HepG2 (cell line): ENCODE results near the gene CKS2. TPM values are rescaled to one million over a fixed set of nuclear protein-coding genes. Genes with fewer than 3 reads are reported as not detected.
A peak's percentile ranks its signal among the peaks of the same experiment; 100 is the strongest.

Experiments used
- ATF7-NPFF ChIP-seq: sonication (generic); formaldehyde crosslinking; IDR thresholded peaks from 2 replicates; pipeline ENCODE4 v1.8.1; 2023; ENCODE audit warnings: mild to moderate bottlenecking, low read depth, missing genetic modification reagents, moderate library complexity
- BHLHE40 ChIP-seq: IDR thresholded peaks from 2 replicates; pipeline ENCODE4 v1.6.1; 2011; ENCODE audit warnings: low read length, improper control_type of control experiment
- ELF1 ChIP-seq: sonication (generic); formaldehyde crosslinking; IDR thresholded peaks from 2 replicates; pipeline ENCODE4 v1.4.0; 2020; ENCODE audit warnings: missing genetic modification reagents
- FOXM1 ChIP-seq: sonication (generic); formaldehyde crosslinking; IDR thresholded peaks from 2 replicates; pipeline ENCODE4 v1.5.0; 2020; ENCODE audit warnings: missing genetic modification reagents
- HOMEZ ChIP-seq: IDR thresholded peaks from 2 replicates; pipeline ENCODE4 v1.6.1; 2016; ENCODE audit warnings: low read depth
- IRX3 ChIP-seq: sonication (generic); formaldehyde crosslinking; IDR thresholded peaks from 2 replicates; pipeline ENCODE4 v1.8.1; 2023; ENCODE audit warnings: mild to moderate bottlenecking, low read depth, missing genetic modification reagents, borderline replicate concordance
- KDM4B ChIP-seq: sonication (generic); formaldehyde crosslinking; IDR thresholded peaks from 2 replicates; pipeline ENCODE4 v1.4.0; 2020; ENCODE audit warnings: missing genetic modification reagents
- KDM5A ChIP-seq: fragments of 200-600 bp; sonication (generic); IDR thresholded peaks from 2 replicates; pipeline ENCODE4 v1.7.0; 2018; ENCODE audit warnings: antibody characterized with exemption, mild to moderate bottlenecking, low read length, borderline replicate concordance
- MTF1 ChIP-seq: sonication (generic); formaldehyde crosslinking; IDR thresholded peaks from 2 replicates; pipeline ENCODE4 v1.5.0; 2020; ENCODE audit warnings: missing genetic modification reagents
- NFKB2 ChIP-seq: sonication (generic); formaldehyde crosslinking; IDR thresholded peaks from 2 replicates; pipeline ENCODE4 v1.4.0; 2020; ENCODE audit warnings: missing genetic modification reagents, borderline replicate concordance
- PHB2 ChIP-seq: fragments of 450-650 bp; IDR thresholded peaks from 2 replicates; pipeline ENCODE4 v1.6.1; 2018; ENCODE audit not compliant: partially characterized antibody
- RARG ChIP-seq: sonication (generic); formaldehyde crosslinking; IDR thresholded peaks from 2 replicates; pipeline ENCODE4 v1.4.0; 2020; ENCODE audit warnings: low read depth, mild to moderate bottlenecking, missing genetic modification reagents
- SETDB1 ChIP-seq: sonication (generic); formaldehyde crosslinking; IDR thresholded peaks from 2 replicates; pipeline ENCODE4 v1.5.1; 2020; ENCODE audit warnings: missing genetic modification reagents, mild to moderate bottlenecking, borderline replicate concordance
- THAP11 ChIP-seq: IDR thresholded peaks from 2 replicates; pipeline ENCODE4 v1.6.1; 2016; ENCODE audit warnings: missing biosample characterization, missing genetic modification reagents
- ZNF234 ChIP-seq: sonication (generic); formaldehyde crosslinking; conservative IDR thresholded peaks from 2 replicates; pipeline ENCODE4 v1.5.1; 2020; ENCODE audit warnings: mild to moderate bottlenecking, missing genetic modification reagents
- ZNF260 ChIP-seq: sonication (generic); formaldehyde crosslinking; IDR thresholded peaks from 2 replicates; pipeline ENCODE4 v1.4.0; 2020; ENCODE audit warnings: missing genetic modification reagents, low read depth, mild to moderate bottlenecking, borderline replicate concordance
- ZNF275 ChIP-seq: sonication (generic); formaldehyde crosslinking; IDR thresholded peaks from 2 replicates; pipeline ENCODE4 v1.8.0; 2022; ENCODE audit warnings: missing genetic modification reagents, mild to moderate bottlenecking, inconsistent platforms, borderline replicate concordance
- ZNF331 ChIP-seq: sonication (generic); formaldehyde crosslinking; IDR thresholded peaks from 2 replicates; pipeline ENCODE4 v1.4.0; 2020; ENCODE audit warnings: missing genetic modification reagents
- ZNF451 ChIP-seq: sonication (generic); formaldehyde crosslinking; IDR thresholded peaks from 2 replicates; pipeline ENCODE4 v1.5.0; 2020; ENCODE audit warnings: mild to moderate bottlenecking, missing genetic modification reagents
- ZNF503 ChIP-seq: sonication (generic); formaldehyde crosslinking; IDR thresholded peaks from 2 replicates; pipeline ENCODE4 v1.4.0; 2020; ENCODE audit warnings: missing genetic modification reagents
- ZNF550 ChIP-seq: sonication (generic); formaldehyde crosslinking; IDR thresholded peaks from 2 replicates; pipeline ENCODE4 v1.4.0; 2020; ENCODE audit warnings: mild to moderate bottlenecking, missing genetic modification reagents, borderline replicate concordance
- ZNF572 ChIP-seq: sonication (generic); formaldehyde crosslinking; IDR thresholded peaks from 2 replicates; pipeline ENCODE4 v1.5.1; 2020; ENCODE audit warnings: mild to moderate bottlenecking, missing genetic modification reagents
- ZSCAN9 ChIP-seq: IDR thresholded peaks from 2 replicates; pipeline ENCODE4 v1.6.1; 2016; ENCODE audit warnings: borderline replicate concordance
- polyA plus RNA-seq, 8 experiments: library from polyadenylated mRNA; depleted of rRNA in 3 of 8; stranded (reverse) in 7 of 8; unstranded in 1 of 8; fragments of >200 nt; fragmentation: Illumina TruSeq in 4 of 8; extraction: Trizol in 4 of 8; gene quantifications; 2 replicates each; pipeline versions ENCODE4 v1.2.1 to v1.2.3, GENCODE V29; 2011 to 2016; ENCODE audit warnings: low read depth in 4 of 8, missing spikeins in 1 of 8, mixed read lengths in 1 of 8; ENCODE audit not compliant: insufficient read depth in 1 of 8
- total RNA-seq, 5 experiments: library from RNA; depleted of rRNA; stranded (reverse); fragments of >200 nt; fragmentation: Illumina TruSeq; extraction: Trizol; gene quantifications; 2 replicates each; pipeline ENCODE4 v1.2.3, GENCODE V29; 2016; ENCODE audit warnings: low read depth in 1 of 5
- TF ChIP-seq, protein P1 (sequence below): sonication (generic); formaldehyde crosslinking; IDR thresholded peaks from 2 replicates; pipeline ENCODE4 v1.5.0; 2020; ENCODE audit warnings: missing genetic modification reagents
- TF ChIP-seq, protein P2 (sequence below): sonication (generic); formaldehyde crosslinking; IDR thresholded peaks from 2 replicates; pipeline ENCODE4 v1.4.0; 2020; ENCODE audit warnings: mild to moderate bottlenecking, low read depth, missing genetic modification reagents

CKS2 gene
- total and polyA plus RNA-seq, 2 of the 13 experiments (the other 11 are each of a cell fraction or from before 2014, with no cell fraction given): 251 to 317 TPM

DNA sequence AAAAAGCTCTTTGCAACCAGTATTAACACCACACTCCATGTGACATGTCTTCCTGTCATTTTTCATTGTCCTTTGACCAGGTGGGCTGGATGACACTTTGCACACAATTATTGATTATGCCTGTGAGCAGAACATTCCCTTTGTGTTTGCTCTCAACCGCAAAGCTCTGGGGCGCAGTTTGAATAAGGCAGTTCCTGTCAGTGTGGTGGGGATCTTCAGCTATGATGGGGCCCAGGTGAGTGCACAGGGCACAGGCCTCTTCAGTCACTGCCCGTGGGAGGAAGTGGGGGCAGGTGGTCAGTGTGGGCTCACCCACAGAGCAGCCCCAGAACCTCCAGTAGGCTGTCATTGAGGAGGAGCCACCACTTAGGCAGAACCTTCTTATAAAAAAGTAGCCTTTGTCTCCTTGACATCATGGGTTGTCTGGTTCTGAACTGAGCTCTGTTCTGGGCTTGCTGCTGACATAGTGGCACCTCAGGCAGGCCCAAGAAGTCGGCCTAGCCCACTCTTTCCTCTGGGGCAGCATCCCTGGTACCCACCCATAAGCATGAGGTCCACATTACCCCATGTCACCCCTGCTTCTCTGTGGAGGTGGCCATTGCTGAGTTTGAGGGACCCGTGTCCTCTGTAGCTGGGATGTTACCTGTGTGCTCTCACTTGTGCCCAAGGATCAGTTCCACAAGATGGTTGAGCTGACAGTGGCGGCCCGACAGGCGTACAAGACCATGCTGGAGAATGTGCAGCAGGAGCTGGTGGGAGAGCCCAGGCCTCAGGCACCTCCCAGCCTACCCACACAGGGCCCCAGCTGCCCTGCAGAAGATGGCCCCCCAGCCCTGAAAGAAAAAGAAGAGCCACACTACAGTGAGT lies 46.6 kb downstream of the CKS2 start (continued):
- peak; percentile 86; the same call in 1 of the 2 replicates for TF ChIP-seq ZNF503 (CRISPR knock-in tag)
- TF ChIP-seq FOXM1 (CRISPR knock-in tag): no peak
- no peak for TF ChIP-seq SETDB1 (CRISPR knock-in tag)
- no peak for TF ChIP-seq ZNF260 (CRISPR knock-in tag)
- TF ChIP-seq KDM4B (CRISPR knock-in tag): peak; percentile 85
- peak; percentile 89 for TF ChIP-seq ZSCAN9 (CRISPR knock-in tag)
- no peak for TF ChIP-seq NFKB2 (CRISPR knock-in tag)
- no peak for TF ChIP-seq IRX3 (CRISPR knock-in tag)
- TF ChIP-seq, protein P1, sequence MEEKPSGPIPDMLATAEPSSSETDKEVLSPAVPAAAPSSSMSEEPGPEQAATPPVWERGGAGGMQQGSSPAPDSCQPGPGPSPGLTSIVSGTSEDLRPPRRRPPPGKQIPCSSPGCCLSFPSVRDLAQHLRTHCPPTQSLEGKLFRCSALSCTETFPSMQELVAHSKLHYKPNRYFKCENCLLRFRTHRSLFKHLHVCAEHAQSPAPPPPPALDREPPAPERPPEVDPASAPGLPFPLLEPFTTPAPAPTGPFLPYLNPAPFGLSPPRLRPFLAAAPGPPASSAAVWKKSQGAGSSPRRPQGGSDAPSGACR (CRISPR knock-in tag): peak; percentile 43; the same call in 1 of the 2 replicates
- peak; percentile 60; the same call in 1 of the 2 replicates for TF ChIP-seq HOMEZ
- TF ChIP-seq ZNF550: no peak
- TF ChIP-seq ZNF275: no peak
- TF ChIP-seq ZNF572 (CRISPR knock-in tag): no peak
- no peak for TF ChIP-seq ZNF234 (CRISPR knock-in tag)
- TF ChIP-seq MTF1 (CRISPR knock-in tag): no peak
- peak; percentile 74 for TF ChIP-seq THAP11
- TF ChIP-seq BHLHE40: no peak
- TF ChIP-seq ELF1 (CRISPR knock-in tag): peak; percentile 71
- no peak for TF ChIP-seq PHB2
- TF ChIP-seq, protein P2, sequence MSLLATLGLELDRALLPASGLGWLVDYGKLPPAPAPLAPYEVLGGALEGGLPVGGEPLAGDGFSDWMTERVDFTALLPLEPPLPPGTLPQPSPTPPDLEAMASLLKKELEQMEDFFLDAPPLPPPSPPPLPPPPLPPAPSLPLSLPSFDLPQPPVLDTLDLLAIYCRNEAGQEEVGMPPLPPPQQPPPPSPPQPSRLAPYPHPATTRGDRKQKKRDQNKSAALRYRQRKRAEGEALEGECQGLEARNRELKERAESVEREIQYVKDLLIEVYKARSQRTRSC (CRISPR knock-in tag): no peak
- TF ChIP-seq KDM5A: no peak
- peak; percentile 82; the same call in 1 of the 2 replicates for TF ChIP-seq ZNF331 (CRISPR knock-in tag)
- no peak for TF ChIP-seq ZNF451 (CRISPR knock-in tag)
- TF ChIP-seq ATF7-NPFF (CRISPR knock-in tag): 0 out of 2 replicates have a peak, but pooled peaks have one; percentile 39
- no peak for TF ChIP-seq RARG (CRISPR knock-in tag)
